Testis (tissue), 2 donors: ENCODE measurements around the gene FHDC1.

Experiments
- CTCF ChIP-seq, 3 experiments: fragments of 450-650 bp in 2 of 3; fragments of 200-600 bp in 1 of 3; sonication (generic) in 1 of 3; IDR thresholded peaks; one replicate each; pipeline ENCODE4 v1.5.1; 2016 to 2019; ENCODE audit warnings: antibody characterized with exemption in 3 of 3, mild to moderate bottlenecking in 2 of 3, moderate library complexity in 1 of 3
- POLR2A ChIP-seq: fragments of 450-650 bp; IDR thresholded peaks from one replicate; pipeline ENCODE4 v1.6.1; 2017; ENCODE audit warnings: antibody characterized with exemption, mild to moderate bottlenecking, moderate library complexity

- TF ChIP-seq POLR2A: no peak
- no peak for TF ChIP-seq CTCF (IDR thresholded peaks at IDR 0.05)
Observed at GRCh38 chr4:153021276-153021675, 85.2 kb downstream of the FHDC1 start.
